Pulmonary artery endothelial cell (primary cell): ENCODE measurements around the gene TMEM182. TPM values are rescaled to one million over a fixed set of nuclear protein-coding genes. Genes with fewer than 3 reads are reported as not detected.

ENCODE experiments used
- DNase-seq: peaks from one replicate; pipeline ENCODE4 v3.0.0-alpha.2; 2011; ENCODE audit warnings: low read depth, low spot score
- total RNA-seq: library from RNA; depleted of rRNA; stranded (reverse); fragments of >200 nt; gene quantifications from 2 replicates; pipeline ENCODE4 v1.2.3, GENCODE V29; 2014

The TMEM182 gene, protein sequence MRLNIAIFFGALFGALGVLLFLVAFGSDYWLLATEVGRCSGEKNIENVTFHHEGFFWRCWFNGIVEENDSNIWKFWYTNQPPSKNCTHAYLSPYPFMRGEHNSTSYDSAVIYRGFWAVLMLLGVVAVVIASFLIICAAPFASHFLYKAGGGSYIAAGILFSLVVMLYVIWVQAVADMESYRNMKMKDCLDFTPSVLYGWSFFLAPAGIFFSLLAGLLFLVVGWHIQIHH
- 0.95 and 1.2 TPM in 2 replicates for total RNA-seq

DNA sequence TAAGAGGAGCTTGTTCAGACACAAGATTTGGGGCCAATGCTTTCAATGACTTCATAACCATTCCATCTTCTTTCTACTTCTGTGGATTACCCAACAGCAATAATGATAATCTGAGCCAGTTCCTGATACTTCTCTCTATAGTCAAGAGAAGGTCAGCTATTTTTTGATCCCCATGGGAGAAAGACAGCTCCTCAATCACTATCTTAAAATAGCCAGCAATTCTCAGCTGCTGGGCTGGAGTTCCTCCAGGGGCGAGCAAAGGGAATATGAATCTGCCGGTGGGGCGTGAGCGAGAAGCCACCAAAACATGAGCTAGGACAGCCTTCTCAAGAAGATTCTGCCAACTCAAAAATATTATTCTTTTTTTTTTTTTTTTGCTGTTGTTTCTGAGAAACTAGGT is at the start of gene TMEM182:
TSS of gene TMEM182 (plus strand) at position 269 of the 400 bp plus-strand sequence. CDS start 187 bp downstream, outside the sequence.
- DNase-seq, result no peak

DNA sequence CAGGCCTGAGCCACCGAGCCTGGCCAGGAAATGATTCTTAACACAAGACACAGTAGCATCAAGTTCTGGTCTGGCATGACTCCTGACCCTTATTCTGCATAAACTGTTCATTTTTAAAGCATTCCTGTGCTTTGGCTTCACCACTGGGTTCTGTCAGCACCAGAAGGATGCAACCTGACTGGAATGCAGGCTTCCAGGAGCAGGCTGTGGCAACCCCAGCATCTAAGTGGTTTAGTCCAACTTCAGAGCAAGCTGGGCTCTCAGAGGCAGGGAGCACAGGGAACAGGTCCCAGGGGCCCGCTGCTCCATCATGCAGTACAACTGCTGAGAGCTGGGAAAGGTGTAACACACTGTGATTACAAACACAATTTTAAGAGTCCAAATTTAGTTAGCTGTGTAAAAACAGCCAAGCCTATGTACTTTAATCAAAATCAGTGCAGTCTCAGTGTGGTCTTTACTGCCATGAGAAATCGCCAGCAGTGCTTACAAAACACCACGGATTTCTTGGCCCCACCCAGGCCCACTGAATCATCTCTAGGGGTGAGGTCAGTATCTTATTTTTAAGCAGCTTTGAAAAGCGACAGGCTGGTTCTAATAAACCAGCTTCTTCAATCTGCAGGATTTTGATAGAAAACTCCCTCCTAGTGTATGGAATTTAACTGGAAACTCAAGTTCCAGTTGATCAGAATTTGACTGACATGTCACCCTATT is 44.4 kb upstream of the TMEM182 start:
- no peak for DNase-seq

DNA sequence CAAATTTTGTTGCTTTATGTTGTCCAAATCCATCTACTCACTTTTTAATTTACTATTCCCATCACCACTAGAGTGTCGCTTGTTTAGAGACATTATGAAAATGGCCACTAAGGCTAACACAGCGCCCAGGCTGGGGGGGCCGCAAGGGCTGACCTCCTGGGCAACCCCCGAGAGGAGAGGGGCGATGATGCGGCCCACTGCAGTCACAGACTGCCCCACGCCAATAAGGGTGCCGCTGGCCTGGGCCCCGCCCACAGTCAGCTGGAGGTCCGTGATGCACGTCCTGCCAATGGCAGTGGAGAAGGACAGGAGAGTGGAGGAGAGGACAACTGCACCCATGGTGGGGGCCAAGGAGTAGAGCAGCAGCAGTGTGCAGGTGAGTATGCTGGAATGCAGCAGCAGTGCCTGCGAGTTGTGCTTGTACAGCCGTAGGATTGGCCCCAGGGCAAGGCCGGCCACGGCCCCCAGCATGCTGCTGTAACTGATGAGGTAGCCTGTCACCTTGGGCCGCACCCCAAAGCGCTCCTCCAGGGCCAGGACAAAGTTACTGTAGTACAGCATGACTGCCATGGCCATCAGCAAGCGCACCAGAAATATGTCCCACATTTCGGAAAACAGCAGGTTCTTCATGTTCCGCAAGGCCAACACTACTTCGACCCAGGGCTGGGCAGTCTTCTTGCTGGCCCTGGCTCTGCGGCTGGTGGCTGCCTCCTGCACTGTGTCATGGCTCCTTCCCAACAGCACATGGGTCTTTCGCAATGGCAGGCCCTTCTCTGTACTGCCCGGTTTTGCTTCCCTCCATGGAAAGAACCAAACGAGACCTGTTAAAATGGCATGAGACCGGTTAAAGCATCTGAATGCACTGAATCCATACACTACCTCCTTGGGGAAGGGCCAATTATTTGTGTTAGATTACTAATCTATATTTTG is 43.2 kb upstream of the TMEM182 start:
- no peak for DNase-seq

DNA sequence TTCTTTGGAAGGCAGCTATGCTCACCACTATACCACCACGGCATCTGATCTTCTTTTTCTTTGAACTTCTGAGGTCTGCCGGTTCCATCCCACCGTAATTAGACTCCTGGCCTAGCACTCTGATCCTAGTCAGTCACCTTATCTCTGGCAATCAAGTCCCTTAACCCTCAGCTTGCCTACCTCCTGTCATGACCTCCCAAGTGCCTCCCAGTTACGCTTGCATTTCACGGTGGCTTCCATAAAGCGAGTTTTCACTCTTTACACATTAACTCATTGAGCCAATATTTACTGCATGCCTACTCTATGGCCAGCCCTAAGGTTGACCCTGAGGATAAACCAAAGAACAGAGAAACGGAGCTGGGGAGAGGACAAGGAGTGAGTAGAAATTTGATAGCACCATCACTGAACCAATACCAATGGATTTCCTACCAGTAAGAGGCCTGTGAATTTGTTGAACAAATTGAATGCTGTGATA is 37.8 kb upstream of the TMEM182 start:
- DNase-seq, result no peak

DNA sequence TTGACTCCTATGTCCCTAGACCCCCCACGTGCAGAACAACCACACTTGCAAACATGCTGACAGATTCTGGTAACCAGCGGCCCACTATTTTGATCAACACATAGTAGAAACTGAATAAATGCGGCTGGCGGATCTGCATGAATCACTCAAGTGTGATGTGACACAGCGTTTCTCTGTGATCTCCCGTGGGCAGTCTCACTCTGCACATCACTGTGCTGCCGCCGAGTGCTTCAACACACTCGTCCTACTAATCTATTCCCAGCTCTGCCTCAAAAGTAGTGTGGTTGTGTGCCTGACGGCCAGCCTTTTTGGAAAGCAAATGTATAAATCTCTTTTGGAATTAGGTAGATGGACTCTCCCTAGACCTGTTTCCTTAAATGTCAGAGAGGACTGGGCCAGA is 37.3 kb upstream of the TMEM182 start:
- no peak for DNase-seq

DNA sequence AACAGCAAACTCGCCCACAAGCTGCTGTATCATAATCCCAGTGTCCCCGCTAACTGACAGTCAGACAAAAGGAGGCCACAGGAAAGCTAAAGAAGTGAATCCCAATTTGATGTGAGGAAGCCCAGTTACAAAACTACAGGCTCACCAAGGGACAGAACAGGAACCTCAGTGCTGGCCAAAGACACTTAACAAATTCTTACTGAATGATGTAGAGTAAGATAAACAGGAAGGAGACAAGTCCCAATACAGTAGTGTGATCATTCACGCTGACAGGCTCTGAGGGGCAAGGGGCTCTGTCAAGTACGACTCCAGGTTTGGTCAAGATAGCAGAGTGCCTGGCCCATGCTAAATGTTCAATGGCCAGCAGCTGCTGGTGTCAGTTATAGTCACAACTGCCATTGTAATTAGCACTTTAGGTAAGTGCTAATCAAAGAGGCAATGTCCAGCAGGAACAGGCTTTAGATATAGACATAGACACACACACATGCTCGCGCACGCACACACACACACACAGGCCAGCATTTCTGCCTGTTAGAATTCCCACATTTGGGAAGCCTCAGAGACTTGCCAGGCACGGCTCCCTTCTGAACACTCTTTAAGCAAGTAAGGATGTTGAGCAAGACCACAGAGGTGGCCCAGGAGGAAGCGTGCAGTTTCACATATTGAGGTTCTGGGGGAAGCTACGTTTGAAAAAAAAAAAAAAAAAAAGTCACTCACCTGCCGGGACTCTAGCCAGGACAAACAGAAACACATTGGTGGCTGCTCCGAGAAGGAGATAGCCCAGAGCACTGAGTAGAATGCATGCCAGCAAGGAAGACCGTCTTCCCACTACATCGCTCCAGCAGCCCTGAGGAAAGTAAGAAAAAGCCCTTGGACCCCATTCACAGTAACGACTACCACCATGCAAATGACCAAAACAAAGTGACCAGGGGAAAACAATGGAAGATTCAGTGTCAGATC is 35.4 kb upstream of the TMEM182 start:
- no peak for DNase-seq

DNA sequence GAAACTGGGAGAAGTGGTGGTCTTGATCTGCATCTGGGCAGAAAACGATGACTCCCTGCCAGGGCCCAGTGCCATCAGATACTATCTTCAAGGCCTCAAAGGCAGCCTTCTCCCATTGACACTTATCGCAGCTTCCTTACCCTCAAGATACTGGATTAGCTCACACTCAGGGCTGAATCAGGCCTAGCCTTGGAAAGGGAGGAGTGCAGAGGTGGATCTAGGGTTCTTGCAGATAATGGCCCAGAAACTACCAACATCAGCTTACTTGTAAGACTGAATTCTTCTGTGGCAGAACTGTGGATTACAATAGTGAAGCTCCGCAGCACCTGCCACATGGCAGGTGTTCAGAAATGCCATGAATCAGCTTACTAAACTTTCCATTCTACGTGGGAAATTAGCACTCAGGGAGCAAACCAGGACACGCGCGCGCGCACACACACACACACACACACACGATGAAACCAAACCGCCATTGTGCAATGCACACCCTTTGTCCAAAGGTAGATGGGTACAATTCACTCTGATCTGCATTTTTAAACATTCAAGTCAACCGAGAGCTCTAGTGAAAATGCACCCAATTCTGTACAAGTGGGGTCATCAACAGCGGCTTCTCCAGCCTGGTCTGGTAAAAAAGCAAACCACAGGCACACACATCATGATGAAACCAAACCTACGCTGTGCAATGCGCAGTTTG is 26.3 kb upstream of the TMEM182 start:
- no peak for DNase-seq

DNA sequence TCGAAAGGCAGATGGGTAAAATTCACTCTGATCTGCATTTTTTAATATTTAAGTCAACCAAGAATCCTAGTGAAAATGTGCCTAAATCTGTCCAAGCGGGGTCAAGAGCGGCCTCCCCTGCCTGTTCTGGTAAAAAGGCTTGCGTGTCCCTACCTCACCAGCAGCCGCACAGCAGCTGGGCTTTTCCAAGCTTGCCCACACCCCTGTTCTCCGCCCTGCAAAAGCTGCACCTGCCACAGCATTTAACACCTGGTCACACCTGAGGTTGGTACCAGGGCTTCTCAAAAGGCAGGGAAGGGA is 25.8 kb upstream of the TMEM182 start:
- DNase-seq, result no peak

DNA sequence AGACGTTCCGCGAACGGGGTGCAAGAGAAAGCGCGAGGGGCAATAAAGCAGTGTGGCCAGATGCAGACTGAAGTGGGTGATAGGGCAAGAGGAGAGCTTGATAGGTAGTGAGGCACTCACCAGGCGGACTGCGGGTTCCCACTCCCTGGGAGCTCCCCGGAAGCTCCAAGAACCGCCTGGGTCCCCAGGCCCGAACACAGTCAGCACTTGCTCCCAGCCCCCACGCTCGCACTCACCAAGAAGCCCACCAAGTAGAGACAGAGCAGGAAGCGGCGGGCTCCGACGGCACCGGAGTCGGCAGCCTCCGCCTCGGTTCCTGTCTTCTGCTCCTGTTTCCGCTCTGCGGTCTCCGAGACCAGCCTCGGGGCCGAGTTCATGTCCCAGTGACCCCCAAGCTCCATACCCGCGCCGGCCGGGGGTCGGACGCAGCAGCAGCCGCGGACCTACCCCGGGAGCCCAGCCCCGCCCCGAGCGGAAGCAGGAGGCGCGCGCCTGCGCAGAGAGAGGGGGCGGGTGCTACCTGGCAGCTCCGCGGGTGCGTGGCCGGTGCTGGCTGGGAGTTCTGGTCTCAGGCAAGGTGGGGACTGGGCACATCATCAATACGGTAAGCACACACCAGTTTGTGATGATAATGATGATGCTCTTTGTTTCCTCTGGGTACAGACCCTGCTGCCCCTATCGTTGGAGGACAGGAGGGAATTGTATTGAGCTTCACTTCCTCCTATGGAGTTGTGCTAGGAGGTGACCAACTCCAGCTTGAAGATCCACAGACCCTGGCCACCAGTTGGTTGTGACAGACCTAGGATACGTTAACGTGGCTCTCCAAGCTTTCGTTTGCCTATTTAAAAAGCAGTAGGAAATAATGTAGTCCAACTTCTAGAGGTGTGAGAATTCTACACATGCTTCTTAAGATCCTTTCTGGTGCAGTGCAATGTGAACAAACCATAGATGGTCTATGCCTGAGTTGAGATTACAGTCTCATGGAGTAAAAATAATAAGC is 25.1 kb upstream of the TMEM182 start:
- no peak for DNase-seq

DNA sequence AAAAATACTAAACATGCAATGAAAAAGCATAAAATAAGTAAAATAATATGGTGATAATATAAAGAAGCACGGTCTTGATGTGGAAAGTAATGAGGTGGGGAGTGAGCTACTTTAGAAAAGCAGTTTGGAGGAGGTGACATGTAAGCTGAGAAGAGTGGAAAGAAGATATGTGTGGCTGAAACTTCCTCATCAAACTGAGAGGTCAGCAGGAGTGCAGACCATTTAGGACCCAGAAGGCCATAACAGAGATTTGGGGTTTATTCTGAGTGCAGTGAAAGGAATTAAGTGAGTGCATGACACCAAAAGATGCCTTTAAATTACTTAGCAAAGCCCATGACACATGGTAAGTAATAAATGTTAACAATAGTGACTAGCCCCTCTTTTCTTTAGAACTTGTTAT is 24.4 kb upstream of the TMEM182 start:
- DNase-seq, result no peak

DNA sequence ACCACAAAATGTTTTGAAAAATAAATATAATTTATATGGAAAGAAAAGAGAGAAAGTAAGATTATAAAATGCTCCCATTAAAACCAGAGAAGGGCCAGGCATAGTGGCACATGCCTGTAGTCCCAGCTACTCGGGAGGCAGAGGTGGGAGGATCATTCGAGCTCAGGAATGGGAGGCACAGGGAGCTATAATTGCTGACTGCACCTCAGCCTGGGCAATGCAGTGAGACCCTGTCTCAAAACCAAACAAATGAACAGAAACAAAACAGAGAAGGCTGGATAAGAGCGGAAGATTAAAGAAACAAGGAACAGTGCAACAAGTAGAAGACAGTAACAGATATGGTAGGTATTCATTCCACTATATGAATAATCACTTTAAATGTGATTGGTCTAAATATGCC is 18.6 kb upstream of the TMEM182 start:
- DNase-seq, result no peak

DNA sequence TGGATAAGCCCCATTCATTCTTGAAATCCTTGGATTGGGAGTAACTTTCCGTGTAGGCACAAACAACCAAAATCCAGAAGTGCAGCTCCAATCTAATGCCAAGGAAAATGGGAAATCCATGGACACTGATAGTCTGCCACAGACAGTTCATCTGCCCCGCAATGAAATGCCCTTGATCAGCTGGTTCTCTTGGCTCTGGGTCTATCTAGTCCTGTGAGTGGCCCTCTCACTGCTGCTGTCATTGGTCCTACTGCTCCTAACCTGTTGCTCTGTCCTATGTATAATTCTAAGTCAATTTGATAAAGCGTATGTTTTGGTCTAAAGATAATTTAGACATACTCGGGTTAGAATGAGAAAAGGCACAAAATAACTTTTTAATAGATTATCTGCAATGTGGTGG is 13.7 kb upstream of the TMEM182 start:
- no peak for DNase-seq

DNA sequence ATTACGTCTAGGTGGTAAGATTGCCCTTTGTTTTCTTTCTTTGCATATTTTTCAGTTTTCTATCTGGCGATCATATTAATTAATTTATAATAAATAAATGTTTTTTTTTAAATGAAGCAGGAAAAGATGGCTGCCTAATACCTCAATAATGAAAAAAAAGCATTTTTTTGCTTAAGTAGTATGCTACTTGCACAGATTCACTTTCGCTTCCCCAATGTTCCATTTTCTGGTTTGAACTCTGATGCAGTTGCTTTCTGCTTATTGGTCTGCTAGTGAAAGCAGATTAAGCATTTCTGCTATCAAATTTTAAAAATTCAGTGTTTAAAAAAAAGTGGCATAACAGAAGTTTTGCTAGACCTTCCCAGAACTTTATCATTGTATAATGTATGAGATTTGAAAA is 11.9 kb upstream of the TMEM182 start:
- no peak for DNase-seq

DNA sequence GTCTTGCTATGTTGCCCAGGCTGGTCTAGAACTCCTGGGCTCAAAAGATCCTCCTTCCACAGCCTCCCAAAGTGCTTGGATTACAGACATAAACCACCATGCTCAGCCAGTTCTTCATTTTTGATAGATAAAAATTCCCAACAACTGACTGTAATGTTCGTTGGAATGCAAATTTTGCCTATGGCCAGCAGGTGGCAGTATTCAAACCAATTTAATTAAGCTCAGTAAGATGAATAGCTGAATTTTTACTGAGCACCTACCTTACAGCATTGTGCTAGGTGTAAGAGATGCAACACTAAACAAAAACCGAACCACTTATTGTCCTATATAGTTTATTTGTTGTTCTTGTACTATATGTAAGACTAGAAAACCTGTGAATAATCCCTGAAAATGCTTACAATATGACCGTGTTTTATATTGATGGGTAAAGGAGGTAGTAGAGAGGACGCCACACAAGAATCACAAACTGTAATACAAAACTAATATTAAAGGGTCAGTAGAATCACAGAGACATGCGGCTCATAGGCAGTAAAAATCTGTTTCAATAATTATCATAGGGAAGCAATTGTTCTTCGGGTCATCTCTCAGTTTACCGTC is 8.2 kb upstream of the TMEM182 start:
- no peak for DNase-seq

DNA sequence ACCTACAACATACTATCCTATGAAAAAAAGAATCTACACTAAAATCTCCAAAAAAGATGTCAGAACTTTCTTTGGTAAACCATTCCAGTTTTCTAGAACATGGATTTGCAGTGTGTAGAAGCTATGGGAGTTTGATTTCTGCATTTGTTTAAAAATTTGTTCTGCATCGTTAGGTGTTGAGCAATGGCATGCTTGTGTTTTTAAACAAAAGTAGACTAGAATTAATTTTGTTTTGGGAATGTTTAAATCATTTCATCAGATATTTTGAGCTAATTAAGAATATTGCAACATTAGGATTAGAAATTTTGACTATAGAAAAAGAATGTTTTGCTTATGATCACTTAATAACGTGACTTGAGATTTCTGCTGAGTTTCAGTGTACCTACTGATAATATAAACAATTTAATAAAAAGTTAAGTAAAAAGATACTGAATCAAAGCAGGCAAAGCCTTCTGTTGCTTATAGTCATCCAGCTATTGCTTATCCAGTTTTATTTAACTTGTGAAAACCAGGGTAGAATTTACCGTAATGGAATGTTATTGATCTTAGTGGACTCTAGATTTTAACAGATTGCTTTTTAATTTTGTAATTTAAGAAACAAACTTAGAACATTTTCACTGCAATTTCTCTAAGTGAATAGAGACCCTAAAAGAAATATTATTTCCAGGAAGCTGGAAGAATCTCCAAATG is 7.2 kb upstream of the TMEM182 start:
- DNase-seq, result no peak

DNA sequence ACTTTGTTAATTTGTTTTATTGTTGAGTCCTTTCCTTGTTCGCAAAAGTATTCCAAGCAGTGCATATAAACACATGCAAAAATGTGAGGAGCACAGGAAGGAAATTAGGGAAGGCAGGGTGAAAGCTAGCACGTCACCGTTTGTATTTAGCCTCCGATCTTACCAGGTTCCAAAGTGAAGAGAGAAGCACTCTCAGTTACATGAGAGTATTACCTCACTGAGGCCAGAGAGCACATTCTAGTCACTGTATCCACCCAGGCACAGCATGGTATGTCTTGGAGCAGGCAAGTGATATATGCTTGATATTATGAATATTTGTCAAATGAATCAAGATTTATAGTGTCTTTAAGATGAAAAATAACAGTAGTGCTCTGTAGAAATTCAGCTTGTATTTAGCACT is 6.5 kb upstream of the TMEM182 start:
- no peak for DNase-seq

DNA sequence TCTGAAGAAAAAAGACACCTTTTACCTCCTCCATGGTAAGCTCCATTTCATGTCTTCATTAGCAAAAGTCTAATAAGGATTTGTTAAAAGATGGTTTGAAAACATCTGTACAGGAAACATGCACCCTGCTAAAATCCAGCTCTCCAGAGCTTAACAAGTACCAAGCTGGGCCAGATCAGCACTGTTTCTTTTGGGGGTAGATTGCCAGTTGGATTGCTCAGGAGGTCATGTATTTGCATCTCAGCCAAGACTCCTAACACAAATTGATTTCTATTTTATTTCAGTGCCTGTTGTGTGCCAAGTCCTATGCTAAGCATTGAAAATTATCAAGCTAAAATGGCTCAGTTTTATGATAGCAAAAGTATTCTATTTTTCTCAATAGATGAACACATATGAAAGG is 3.4 kb upstream of the TMEM182 start:
- no peak for DNase-seq

DNA sequence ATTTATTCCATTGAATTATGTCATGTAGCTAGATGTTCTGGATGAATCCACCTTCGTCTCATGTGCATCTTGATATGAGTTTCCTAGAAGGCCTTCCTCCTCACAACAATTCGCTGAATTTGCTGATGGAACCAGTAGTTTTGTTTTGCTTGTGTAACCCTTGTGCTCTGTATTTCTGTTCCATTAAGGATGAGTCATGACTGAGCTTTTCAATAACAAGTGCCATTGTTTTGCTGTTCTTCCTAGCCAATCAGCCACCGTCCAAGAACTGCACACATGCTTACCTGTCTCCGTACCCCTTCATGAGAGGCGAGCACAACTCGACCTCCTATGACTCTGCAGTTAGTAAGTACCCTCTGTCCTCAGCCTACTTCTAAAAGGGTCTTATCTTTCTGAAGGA is 2.3 kb downstream of the TMEM182 start:
- DNase-seq, result no peak
